ENCODE data around the gene KCNK6.

The KCNK6 gene

GRCh38 chr19:38315657-38316476 lies 3.8 kb upstream of the KCNK6 start, which contains the start of gene YIF1B:
Gene YIF1B (minus strand): TSS chr19:38315947. CDS start chr19:38315917, 30 bp downstream.
- Histone ChIP-seq H3K27me3 (replicated peaks; ENCODE audit: insufficient read depth, low read length) (peaks cover 23% of the 10 kb centered on the region), H3K27ac (ENCODE audit: low read length) (peak within 1 kb of the TSS; percentile 63; the same call in 1 of the 2 replicates), H3K79me2 (ENCODE audit: low read length) (peaks cover 12% of the 10 kb centered on the region), H3K4me1 (ENCODE audit: low read length) (no peaks in the 10 kb centered on the region), H3K9ac (ENCODE audit: low read length) (peak within 1 kb of the TSS; percentile 75), H3K36me3 (replicated peaks; ENCODE audit: insufficient read depth, low read length) (no peaks in the 10 kb centered on the region), H2AFZ (ENCODE audit: low read length) (peak within 1 kb of the TSS; percentile 100), H3K4me3 (ENCODE audit: low read length) (peak within 1 kb of the TSS; percentile 94), H4K20me1 (ENCODE audit: insufficient read depth, low read length) (no peaks in the 10 kb centered on the region), H3K9me3 (replicated peaks; ENCODE audit: insufficient read depth, low read length) (no peaks in the 10 kb centered on the region), H3K4me2 (ENCODE audit: low read depth, low read length) (peak within 1 kb of the TSS; percentile 99), H3F3A (ENCODE audit: insufficient read depth, low read length) (no peaks in the 10 kb centered on the region), H3K9me2 (replicated peaks; ENCODE audit: insufficient read depth, low read length) (no peaks in the 10 kb centered on the region)
- peak; percentile 97 for DNase-seq
- no peak for TF ChIP-seq EZH2phosphoT487 (IDR thresholded peaks at IDR 0.05; ENCODE audit: low read length)
- no peak for TF ChIP-seq EZH2 (optimal IDR thresholded peaks at IDR 0.05; ENCODE audit: low read depth, low read length)
- no peak for TF ChIP-seq CTCF (IDR thresholded peaks at IDR 0.05; ENCODE audit: low read length)

- Histone ChIP-seq H3K36me3 (replicated peaks; ENCODE audit: insufficient read depth, low read length) (no peaks in the 10 kb centered on the region), H3K27ac (ENCODE audit: low read length) (peak overlapping the region; percentile 63; the same call in 1 of the 2 replicates), H3K9ac (ENCODE audit: low read length) (peak overlapping the region; percentile 74), H3K9me2 (replicated peaks; ENCODE audit: insufficient read depth, low read length) (no peaks in the 10 kb centered on the region), H2AFZ (ENCODE audit: low read length) (peak overlapping the region; percentile 90), H4K20me1 (ENCODE audit: insufficient read depth, low read length) (no peaks in the 10 kb centered on the region), H3K4me2 (ENCODE audit: low read depth, low read length) (peak overlapping the region; percentile 60; the same call in 1 of the 2 replicates), H3K9me3 (replicated peaks; ENCODE audit: insufficient read depth, low read length) (no peaks in the 10 kb centered on the region), H3F3A (ENCODE audit: insufficient read depth, low read length) (no peaks in the 10 kb centered on the region), H3K79me2 (ENCODE audit: low read length) (peaks cover 11% of the 10 kb centered on the region), H3K4me1 (ENCODE audit: low read length) (no peaks in the 10 kb centered on the region), H3K4me3 (ENCODE audit: low read length) (peak overlapping the region; percentile 64), H3K27me3 (replicated peaks; ENCODE audit: insufficient read depth, low read length) (peaks cover 30% of the 10 kb centered on the region)
- TF ChIP-seq CTCF (IDR thresholded peaks at IDR 0.05; ENCODE audit: low read length): no peak
- no peak for TF ChIP-seq EZH2phosphoT487 (IDR thresholded peaks at IDR 0.05; ENCODE audit: low read length)
- no peak for TF ChIP-seq EZH2 (optimal IDR thresholded peaks at IDR 0.05; ENCODE audit: low read depth, low read length)
- DNase-seq: no peak
Observed at GRCh38 chr19:38316477-38317067, 3.1 kb upstream of the KCNK6 start.

GRCh38 chr19:38317104-38317612 lies 2.5 kb upstream of the KCNK6 start:
- Histone ChIP-seq H3K4me2 (ENCODE audit: low read depth, low read length) (no peak overlapping the region), H3F3A (ENCODE audit: insufficient read depth, low read length) (no peaks in the 10 kb centered on the region), H2AFZ (ENCODE audit: low read length) (no peak overlapping the region), H3K9me2 (replicated peaks; ENCODE audit: insufficient read depth, low read length) (no peaks in the 10 kb centered on the region), H4K20me1 (ENCODE audit: insufficient read depth, low read length) (no peaks in the 10 kb centered on the region), H3K4me1 (ENCODE audit: low read length) (no peaks in the 10 kb centered on the region), H3K27ac (ENCODE audit: low read length) (no peak overlapping the region), H3K27me3 (replicated peaks; ENCODE audit: insufficient read depth, low read length) (peaks cover 36% of the 10 kb centered on the region), H3K9ac (ENCODE audit: low read length) (no peak overlapping the region), H3K36me3 (replicated peaks; ENCODE audit: insufficient read depth, low read length) (no peaks in the 10 kb centered on the region), H3K9me3 (replicated peaks; ENCODE audit: insufficient read depth, low read length) (no peaks in the 10 kb centered on the region), H3K4me3 (ENCODE audit: low read length) (no peak overlapping the region), H3K79me2 (ENCODE audit: low read length) (peaks cover 11% of the 10 kb centered on the region)
- TF ChIP-seq CTCF (IDR thresholded peaks at IDR 0.05; ENCODE audit: low read length) (no peak), EZH2 (optimal IDR thresholded peaks at IDR 0.05; ENCODE audit: low read depth, low read length) (no peak), EZH2phosphoT487 (IDR thresholded peaks at IDR 0.05; ENCODE audit: low read length) (no peak)
- no peak for DNase-seq

Data from MM.1S (cell line).